Head of caudate nucleus (tissue), 42 donors: ENCODE results near the gene SIM2.
"Not testable (repeated sequence)": the region's sequence is repeated elsewhere in the genome, so short reads cannot be mapped to it uniquely, and the experiment has no call there.

ENCODE experiments used
- DNase-seq, 42 donors: peaks; one replicate each; pipeline versions ENCODE4 v3.0.0 to v3.0.0-alpha.2; 2020 to 2021; ENCODE audit warnings: mixed read lengths in 7 of 42
- intact Hi-C: fragments of 100-400 bp; cut with DNase I; formaldehyde crosslinking; loops from one replicate; pipeline ENCODE4 v1.15.0; 2022

SIM2 gene

GRCh38 chr21:36698981-36699545, at the start of gene SIM2:
TSS of gene SIM2 (plus strand) at chr21:36699115. CDS start at chr21:36699747, 632 bp downstream.
- intact Hi-C loops: no loop called here
- DNase-seq: peak in 4 of 42 donors; percentile 7 to 37 (median 32)

GRCh38 chr21:36654324-36654723, 44.6 kb upstream of the SIM2 start:
- peak; percentile 69 to 95 (median 86) for DNase-seq
- intact Hi-C loops: no loop called here

GRCh38 chr21:36654796-36655325, 44.1 kb upstream of the SIM2 start:
- intact Hi-C loops: no loop called here
- DNase-seq: peak in 16 of 42 donors; percentile 10 to 65 (median 34)

- DNase-seq: no peak
- intact Hi-C loops: no loop called here
Measured at GRCh38 chr21:36656138-36656537, 42.8 kb upstream of the SIM2 start.

- intact Hi-C loops, DNase-seq: not testable (repeated sequence)
Measured at GRCh38 chr21:36657290-36657689, 41.6 kb upstream of the SIM2 start.

- intact Hi-C loops: no loop called here
- no peak for DNase-seq
Measured at GRCh38 chr21:36657999-36658398, 40.9 kb upstream of the SIM2 start.

GRCh38 chr21:36658926-36659325, 40.0 kb upstream of the SIM2 start:
- DNase-seq: no peak

GRCh38 chr21:36661511-36662309, 37.2 kb upstream of the SIM2 start:
- intact Hi-C loops: no loop called here
- DNase-seq: peak in 23 of 42 donors; percentile 22 to 76 (median 40)

More at GRCh38 chr21:36658926-36659325, 40.0 kb upstream of the SIM2 start:
- intact Hi-C loops: no loop called here

GRCh38 chr21:36663033-36663855, 35.7 kb upstream of the SIM2 start:
- intact Hi-C loops: no loop called here
- DNase-seq: no peak

GRCh38 chr21:36664662-36664990, 34.3 kb upstream of the SIM2 start:
- DNase-seq: no peak
- intact Hi-C loops: no loop called here

- intact Hi-C loops: no loop called here
- no peak for DNase-seq
Measured at GRCh38 chr21:36665806-36666205, 33.1 kb upstream of the SIM2 start.

- DNase-seq: no peak
- intact Hi-C loops: no loop called here
Measured at GRCh38 chr21:36668713-36669112, 30.2 kb upstream of the SIM2 start.

- intact Hi-C loops: no loop called here
- no peak for DNase-seq
Measured at GRCh38 chr21:36671836-36672235, 27.1 kb upstream of the SIM2 start.

GRCh38 chr21:36672296-36672695, 26.6 kb upstream of the SIM2 start:
- intact Hi-C loops, DNase-seq: not testable (repeated sequence)

- intact Hi-C loops: no loop called here
- no peak for DNase-seq
Measured at GRCh38 chr21:36672737-36673136, 26.2 kb upstream of the SIM2 start.

- DNase-seq: no peak
- intact Hi-C loops: no loop called here
Measured at GRCh38 chr21:36676039-36676950, 22.6 kb upstream of the SIM2 start.

GRCh38 chr21:36677443-36677842, 21.5 kb upstream of the SIM2 start:
- DNase-seq: no peak
- intact Hi-C loops: no loop called here

GRCh38 chr21:36678538-36678937, 20.4 kb upstream of the SIM2 start:
- intact Hi-C loops: no loop called here

More at GRCh38 chr21:36678538-36678937, 20.4 kb upstream of the SIM2 start:
- no peak for DNase-seq
